GM21786 (cell line): ENCODE results near the gene FARS2.

Source experiments
- ATAC-seq: cut with Tn5 transposase; IDR thresholded peaks from one replicate; pipeline ENCODE4 v1.9.1; 2021; ENCODE audit not compliant: unreplicated experiment

FARS2 gene

GRCh38 chr6:5260661-5261544 lies at the start of gene FARS2, which contains the start of gene LYRM4:
FARS2 (plus strand) TSS chr6:5261513.
LYRM4 (minus strand) TSS chr6:5260950; CDS start chr6:5260733, 217 bp downstream.
- peak; percentile 66 for ATAC-seq

GRCh38 chr6:5213836-5214235 lies 47.5 kb upstream of the FARS2 start:
- no peak for ATAC-seq

- no peak for ATAC-seq
These were observed 46.7 kb upstream of the FARS2 start for GRCh38 chr6:5214570-5215052.

- no peak for ATAC-seq
These were observed 46.2 kb upstream of the FARS2 start for GRCh38 chr6:5215159-5215558.

- no peak for ATAC-seq
These were observed 45.5 kb upstream of the FARS2 start for GRCh38 chr6:5215799-5216198.

GRCh38 chr6:5217356-5217755 lies 44.0 kb upstream of the FARS2 start:
- ATAC-seq = no peak

- no peak for ATAC-seq
These were observed 42.2 kb upstream of the FARS2 start for GRCh38 chr6:5219011-5219691.

- ATAC-seq = no peak
These were observed 40.9 kb upstream of the FARS2 start for GRCh38 chr6:5220443-5220842.

GRCh38 chr6:5223309-5223708 lies 38.0 kb upstream of the FARS2 start:
- ATAC-seq = no peak

- ATAC-seq = no peak
These were observed 32.0 kb upstream of the FARS2 start for GRCh38 chr6:5229356-5229755.

GRCh38 chr6:5230081-5230480 lies 31.2 kb upstream of the FARS2 start:
- ATAC-seq = no peak

- no peak for ATAC-seq
These were observed 30.0 kb upstream of the FARS2 start for GRCh38 chr6:5231289-5231688.

- ATAC-seq = no peak
These were observed 26.4 kb upstream of the FARS2 start for GRCh38 chr6:5234874-5235273.

GRCh38 chr6:5235830-5236229 lies 25.5 kb upstream of the FARS2 start:
- no peak for ATAC-seq

GRCh38 chr6:5237805-5238204 lies 23.5 kb upstream of the FARS2 start:
- ATAC-seq = no peak

GRCh38 chr6:5238336-5238735 lies 23.0 kb upstream of the FARS2 start:
- ATAC-seq = no peak

GRCh38 chr6:5241252-5241651 lies 20.1 kb upstream of the FARS2 start:
- ATAC-seq = no peak

- ATAC-seq = no peak
These were observed 18.2 kb upstream of the FARS2 start for GRCh38 chr6:5243069-5243468.

- no peak for ATAC-seq
These were observed 14.9 kb upstream of the FARS2 start for GRCh38 chr6:5246141-5247097.

- ATAC-seq = no peak
These were observed 14.1 kb upstream of the FARS2 start for GRCh38 chr6:5247201-5247600.
